Parathyroid adenoma (tissue), 2 donors: ENCODE results near the gene GRM2.

Experiments
- H2AFZ ChIP-seq: fragments of 300-600 bp; sonication (generic); one replicate; pipeline ENCODE4 v1.7.0; 2017; ENCODE audit warnings: antibody characterized with exemption, mild to moderate bottlenecking
- H3K27ac ChIP-seq: fragments of 300-600 bp; sonication (generic); one replicate; pipeline ENCODE4 v1.7.0; 2017
- H3K27me3 ChIP-seq: fragments of 300-600 bp; sonication (generic); one replicate; pipeline ENCODE4 v1.7.0; 2017; ENCODE audit warnings: low read length; ENCODE audit not compliant: control insufficient read depth, insufficient read depth
- H3K36me3 ChIP-seq: fragments of 300-600 bp; sonication (generic); one replicate; pipeline ENCODE4 v1.7.0; 2017; ENCODE audit warnings: low read length; ENCODE audit not compliant: control insufficient read depth, insufficient read depth
- H3K4me1 ChIP-seq: fragments of 300-600 bp; sonication (generic); one replicate; pipeline ENCODE4 v1.7.0; 2017; ENCODE audit warnings: control low read depth
- H3K4me2 ChIP-seq: fragments of 300-600 bp; sonication (generic); one replicate; pipeline ENCODE4 v1.7.0; 2017; ENCODE audit warnings: low read length
- H3K4me3 ChIP-seq: fragments of 300-600 bp; sonication (generic); one replicate; pipeline ENCODE4 v1.7.0; 2017; ENCODE audit warnings: low read depth, low read length
- H3K79me2 ChIP-seq: fragments of 300-600 bp; sonication (generic); one replicate; pipeline ENCODE4 v1.7.0; 2017; ENCODE audit warnings: control low read depth
- H3K9ac ChIP-seq: fragments of 300-600 bp; sonication (generic); one replicate; pipeline ENCODE4 v1.7.0; 2017; ENCODE audit warnings: mild to moderate bottlenecking
- H3K9me3 ChIP-seq: fragments of 300-600 bp; sonication (generic); one replicate; pipeline ENCODE4 v1.7.0; 2017; ENCODE audit warnings: low read length; ENCODE audit not compliant: control insufficient read depth
- TF ChIP-seq, protein P1 (sequence below): fragments of 300-600 bp; sonication (generic); IDR thresholded peaks from one replicate; pipeline ENCODE4 v1.7.0; 2017; ENCODE audit warnings: antibody characterized with exemption, mild to moderate bottlenecking
- donor health status: primary hyperparathyroidism.

The GRM2 gene

DNA sequence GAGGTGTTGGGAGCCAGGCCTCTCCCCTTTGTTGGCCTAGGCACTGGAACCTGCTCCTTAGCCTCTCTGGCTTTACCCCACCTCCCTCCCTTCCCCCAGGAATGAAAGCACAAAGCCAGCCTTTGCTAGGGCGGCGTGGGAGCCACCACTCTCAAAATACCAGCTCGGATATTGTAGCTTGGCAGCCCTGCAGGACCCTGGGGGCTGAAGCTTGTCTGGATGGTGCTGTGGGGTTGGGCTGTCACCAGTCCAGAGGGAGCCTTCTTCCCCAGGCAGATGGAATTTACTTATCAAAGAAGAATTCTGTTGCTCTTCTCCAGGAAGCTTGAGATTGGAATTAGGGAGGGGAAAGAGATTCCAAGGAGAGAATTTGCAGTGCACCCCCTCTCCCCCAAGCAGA is 14.9 kb upstream of the GRM2 start:
- Histone ChIP-seq H3K4me1 (no peaks in the 10 kb centered on the region), H3K9ac (no peak overlapping the region), H3K27ac (no peak overlapping the region), H3K9me3 (no peaks in the 10 kb centered on the region), H3K27me3 (no peaks in the 10 kb centered on the region), H3K36me3 (no peaks in the 10 kb centered on the region), H3K79me2 (peaks cover 4% of the 10 kb centered on the region), H3K4me2 (no peak overlapping the region), H3K4me3 (no peak overlapping the region), H2AFZ (no peak overlapping the region)
- TF ChIP-seq, protein P1, sequence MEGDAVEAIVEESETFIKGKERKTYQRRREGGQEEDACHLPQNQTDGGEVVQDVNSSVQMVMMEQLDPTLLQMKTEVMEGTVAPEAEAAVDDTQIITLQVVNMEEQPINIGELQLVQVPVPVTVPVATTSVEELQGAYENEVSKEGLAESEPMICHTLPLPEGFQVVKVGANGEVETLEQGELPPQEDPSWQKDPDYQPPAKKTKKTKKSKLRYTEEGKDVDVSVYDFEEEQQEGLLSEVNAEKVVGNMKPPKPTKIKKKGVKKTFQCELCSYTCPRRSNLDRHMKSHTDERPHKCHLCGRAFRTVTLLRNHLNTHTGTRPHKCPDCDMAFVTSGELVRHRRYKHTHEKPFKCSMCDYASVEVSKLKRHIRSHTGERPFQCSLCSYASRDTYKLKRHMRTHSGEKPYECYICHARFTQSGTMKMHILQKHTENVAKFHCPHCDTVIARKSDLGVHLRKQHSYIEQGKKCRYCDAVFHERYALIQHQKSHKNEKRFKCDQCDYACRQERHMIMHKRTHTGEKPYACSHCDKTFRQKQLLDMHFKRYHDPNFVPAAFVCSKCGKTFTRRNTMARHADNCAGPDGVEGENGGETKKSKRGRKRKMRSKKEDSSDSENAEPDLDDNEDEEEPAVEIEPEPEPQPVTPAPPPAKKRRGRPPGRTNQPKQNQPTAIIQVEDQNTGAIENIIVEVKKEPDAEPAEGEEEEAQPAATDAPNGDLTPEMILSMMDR = no peak

DNA sequence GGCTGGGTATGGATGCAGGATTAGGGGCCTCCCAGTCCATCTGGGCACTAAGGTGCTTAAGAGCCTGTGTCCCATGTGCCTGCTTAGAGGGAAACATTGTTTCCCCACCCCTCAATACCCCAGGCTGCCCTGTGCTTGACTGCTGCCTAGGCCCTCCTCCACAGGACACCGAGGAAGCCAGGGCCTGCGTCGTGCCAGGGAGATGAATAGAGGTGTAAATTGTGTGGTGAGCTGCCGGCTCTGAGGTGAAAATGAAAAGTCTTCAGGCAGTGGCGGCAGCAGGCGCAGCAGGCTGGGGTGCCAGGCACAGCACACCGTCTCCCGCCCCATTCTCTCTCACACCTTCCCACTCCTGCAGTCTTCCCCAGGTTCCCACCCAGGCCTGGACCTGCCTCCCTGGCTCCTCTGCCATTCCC is 13.9 kb upstream of the GRM2 start:
- Histone ChIP-seq H3K27me3 (no peaks in the 10 kb centered on the region), H3K36me3 (no peaks in the 10 kb centered on the region), H3K9ac (no peak overlapping the region), H3K4me1 (no peaks in the 10 kb centered on the region), H3K79me2 (no peaks in the 10 kb centered on the region), H2AFZ (no peak overlapping the region), H3K4me2 (no peak overlapping the region), H3K9me3 (no peaks in the 10 kb centered on the region), H3K27ac (no peak overlapping the region), H3K4me3 (no peak overlapping the region)
- TF ChIP-seq, protein P1 = no peak

DNA sequence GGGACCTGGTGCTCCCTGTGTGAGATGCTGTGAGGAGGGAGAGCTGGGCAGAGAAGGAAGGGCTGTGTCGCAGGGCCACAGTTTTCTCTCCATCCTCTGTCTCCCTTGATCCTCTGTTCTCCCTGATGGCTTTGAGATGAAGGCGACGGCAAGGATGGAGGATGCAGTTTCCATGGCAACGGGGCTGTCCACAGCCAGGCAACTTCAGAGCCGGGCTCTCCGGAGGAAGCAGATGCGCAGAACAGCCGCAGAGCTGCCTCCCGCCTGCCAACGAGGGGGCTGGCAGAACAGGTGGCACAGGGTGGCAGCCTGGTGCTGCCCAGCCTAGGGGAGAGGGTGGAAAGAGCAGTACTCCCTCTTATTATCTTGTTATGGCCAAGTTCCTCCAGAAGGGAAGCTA is 9.9 kb upstream of the GRM2 start:
- TF ChIP-seq, protein P1 = no peak
- Histone ChIP-seq H3K36me3 (no peaks in the 10 kb centered on the region), H3K27me3 (no peaks in the 10 kb centered on the region), H3K9me3 (no peaks in the 10 kb centered on the region), H3K4me1 (no peaks in the 10 kb centered on the region), H3K4me3 (no peak overlapping the region), H3K9ac (no peak overlapping the region), H3K4me2 (no peak overlapping the region), H2AFZ (no peak overlapping the region), H3K79me2 (no peaks in the 10 kb centered on the region), H3K27ac (no peak overlapping the region)

DNA sequence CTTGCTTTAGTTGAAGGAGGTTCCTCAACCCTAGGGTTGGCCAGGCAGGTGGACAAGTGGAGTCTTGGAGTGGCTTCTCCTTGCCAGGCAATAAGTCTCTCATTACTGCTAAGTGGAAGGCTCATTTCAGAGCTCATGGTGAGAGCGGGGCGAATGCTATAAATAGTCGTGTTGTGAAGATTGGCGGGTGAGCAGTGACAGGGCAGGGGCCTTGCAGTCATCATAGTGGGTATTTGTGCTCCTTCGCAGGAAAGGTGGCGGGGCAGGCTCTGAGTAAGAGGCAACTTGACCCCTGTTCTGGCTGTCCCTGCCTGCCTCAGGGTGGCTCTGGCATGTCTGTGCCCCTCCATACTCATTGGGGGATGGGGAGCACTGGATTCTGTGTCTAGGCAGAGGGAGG is 8.7 kb upstream of the GRM2 start:
- Histone ChIP-seq H3K9me3 (no peaks in the 10 kb centered on the region), H3K4me2 (no peak overlapping the region), H3K79me2 (no peaks in the 10 kb centered on the region), H3K27ac (no peak overlapping the region), H2AFZ (no peak overlapping the region), H3K4me3 (no peak overlapping the region), H3K27me3 (no peaks in the 10 kb centered on the region), H3K9ac (no peak overlapping the region), H3K4me1 (no peaks in the 10 kb centered on the region), H3K36me3 (no peaks in the 10 kb centered on the region)
- TF ChIP-seq, protein P1 = no peak

DNA sequence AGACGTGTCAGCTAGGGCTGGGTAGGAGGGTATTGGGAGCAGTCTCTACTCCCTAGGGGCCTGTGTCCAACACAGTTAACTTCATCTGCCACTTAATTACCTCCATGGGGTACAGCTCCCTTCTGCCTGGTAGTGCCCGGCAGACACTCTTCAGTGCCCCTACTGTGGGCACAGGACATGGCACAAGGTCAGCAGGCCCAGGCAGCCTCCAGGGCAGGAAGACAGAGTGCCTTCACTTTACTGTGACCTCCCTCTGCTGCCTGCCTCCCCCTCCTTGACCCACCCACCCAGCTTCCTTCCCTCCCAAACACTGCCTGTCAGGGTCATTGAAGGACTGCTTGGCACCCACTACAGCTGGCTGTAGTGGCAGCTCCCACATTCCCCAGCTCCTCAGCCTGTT is 6.5 kb upstream of the GRM2 start:
- TF ChIP-seq, protein P1 = no peak
- Histone ChIP-seq H3K9me3 (no peaks in the 10 kb centered on the region), H3K27me3 (no peaks in the 10 kb centered on the region), H3K4me2 (no peak overlapping the region), H3K9ac (no peak overlapping the region), H2AFZ (no peak overlapping the region), H3K36me3 (no peaks in the 10 kb centered on the region), H3K27ac (no peak overlapping the region), H3K4me1 (no peaks in the 10 kb centered on the region), H3K4me3 (no peak overlapping the region), H3K79me2 (no peaks in the 10 kb centered on the region)
